ENCODE results near the gene PAPLN.

The PAPLN gene

GRCh38 chr14:73235531-73236155 is 1.7 kb upstream of the PAPLN start:
- Histone ChIP-seq H3K9ac (ENCODE audit: low read depth, low read length) (0 out of 2 replicates have a peak overlapping the region, but pooled peaks have one; percentile 10), H3K9me3 (ENCODE audit: control insufficient read depth, insufficient read depth, low read length) (no peaks in the 10 kb centered on the region), H3K36me3 (ENCODE audit: insufficient read depth, low read length) (no peaks in the 10 kb centered on the region), H3K4me1 (ENCODE audit: insufficient read depth, low read length) (peaks cover 31% of the 10 kb centered on the region)

- Histone ChIP-seq H3K9ac (ENCODE audit: low read depth, low read length) (no peak overlapping the region), H3K4me1 (ENCODE audit: insufficient read depth, low read length) (peaks cover 33% of the 10 kb centered on the region), H3K9me3 (ENCODE audit: control insufficient read depth, insufficient read depth, low read length) (no peaks in the 10 kb centered on the region)
Measured at GRCh38 chr14:73236157-73236556, 1.1 kb upstream of the PAPLN start.

DNA sequence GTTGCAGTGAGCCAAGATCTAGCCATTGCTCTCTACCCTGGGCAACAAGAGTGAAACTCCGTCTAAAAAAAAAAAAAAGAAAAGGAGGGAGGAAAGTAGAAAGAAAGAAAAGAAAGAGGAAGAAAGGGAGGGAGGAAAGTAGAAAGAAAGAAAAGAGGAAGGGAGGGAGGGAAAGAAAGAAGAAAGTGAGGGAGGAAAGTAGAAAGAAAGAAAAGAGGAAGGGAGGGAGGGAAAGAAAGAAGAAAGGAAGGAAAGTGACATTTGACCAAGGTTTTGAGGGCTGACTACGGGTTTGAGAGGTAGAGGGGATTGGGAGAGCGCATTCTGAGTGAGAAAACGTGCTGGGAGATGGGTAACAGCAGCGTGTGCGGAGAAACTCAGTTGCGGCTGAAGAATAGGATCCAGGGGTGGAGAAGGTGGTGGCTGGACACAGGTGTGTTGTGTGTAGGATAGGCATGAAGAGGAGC is 521 bp upstream of the PAPLN start:
- H3K36me3 ChIP-seq (ENCODE audit: insufficient read depth, low read length), result no peaks in the 10 kb centered on the region
- H3K9me3 ChIP-seq (ENCODE audit: control insufficient read depth, insufficient read depth, low read length), result no peaks in the 10 kb centered on the region
- H3K9ac ChIP-seq (ENCODE audit: low read depth, low read length), result peak overlapping the region; percentile 51; the same call in 1 of the 2 replicates
- H3K4me1 ChIP-seq (ENCODE audit: insufficient read depth, low read length), result peaks cover 35% of the 10 kb centered on the region

More at GRCh38 chr14:73236157-73236556, 1.1 kb upstream of the PAPLN start:
- H3K36me3 ChIP-seq (ENCODE audit: insufficient read depth, low read length), result no peaks in the 10 kb centered on the region

- H3K36me3 ChIP-seq (ENCODE audit: insufficient read depth, low read length), result no peaks in the 10 kb centered on the region
- peak overlapping the region; percentile 51; the same call in 1 of the 2 replicates for H3K9ac ChIP-seq (ENCODE audit: low read depth, low read length)
- peaks cover 25% of the 10 kb centered on the region for H3K4me1 ChIP-seq (ENCODE audit: insufficient read depth, low read length)
- H3K9me3 ChIP-seq (ENCODE audit: control insufficient read depth, insufficient read depth, low read length), result no peaks in the 10 kb centered on the region
Measured at GRCh38 chr14:73237786-73238423, 599 bp downstream of the PAPLN start.

DNA sequence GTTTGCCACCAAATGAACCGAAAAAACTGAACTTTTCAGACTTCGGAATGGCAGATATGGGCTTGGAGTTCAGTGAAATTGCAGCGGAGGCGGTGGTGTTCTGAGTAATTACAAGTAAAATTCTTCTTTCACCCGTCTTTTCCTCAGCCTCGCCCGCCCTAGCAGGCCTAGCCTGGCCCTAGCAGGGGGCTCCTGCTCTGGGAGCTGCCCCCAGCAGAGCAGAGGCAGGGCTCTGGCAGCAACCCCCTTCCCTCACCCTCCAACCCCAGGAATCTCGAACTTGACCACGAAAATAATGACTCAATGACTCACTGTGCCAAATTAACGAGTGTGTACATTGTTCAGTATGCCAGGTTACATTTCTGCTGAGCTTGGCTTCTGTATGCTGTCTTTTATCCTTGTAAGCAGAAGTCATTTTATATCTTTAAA is 1.1 kb downstream of the PAPLN start:
- Histone ChIP-seq H3K9ac (ENCODE audit: low read depth, low read length) (peak overlapping the region; percentile 51; the same call in 1 of the 2 replicates), H3K36me3 (ENCODE audit: insufficient read depth, low read length) (no peaks in the 10 kb centered on the region), H3K4me1 (ENCODE audit: insufficient read depth, low read length) (peaks cover 24% of the 10 kb centered on the region), H3K9me3 (ENCODE audit: control insufficient read depth, insufficient read depth, low read length) (no peaks in the 10 kb centered on the region)

GRCh38 chr14:73238941-73239340 is 1.6 kb downstream of the PAPLN start:
- no peak overlapping the region for H3K9ac ChIP-seq (ENCODE audit: low read depth, low read length)
- H3K4me1 ChIP-seq (ENCODE audit: insufficient read depth, low read length), result peaks cover 24% of the 10 kb centered on the region
- no peaks in the 10 kb centered on the region for H3K36me3 ChIP-seq (ENCODE audit: insufficient read depth, low read length)
- no peaks in the 10 kb centered on the region for H3K9me3 ChIP-seq (ENCODE audit: control insufficient read depth, insufficient read depth, low read length)

GRCh38 chr14:73239393-73240241 is 2.3 kb downstream of the PAPLN start:
- H3K4me1 ChIP-seq (ENCODE audit: insufficient read depth, low read length), result peaks cover 22% of the 10 kb centered on the region
- no peaks in the 10 kb centered on the region for H3K9me3 ChIP-seq (ENCODE audit: control insufficient read depth, insufficient read depth, low read length)
- no peaks in the 10 kb centered on the region for H3K36me3 ChIP-seq (ENCODE audit: insufficient read depth, low read length)
- peak overlapping the region; percentile 13; the same call in 1 of the 2 replicates for H3K9ac ChIP-seq (ENCODE audit: low read depth, low read length)

DNA sequence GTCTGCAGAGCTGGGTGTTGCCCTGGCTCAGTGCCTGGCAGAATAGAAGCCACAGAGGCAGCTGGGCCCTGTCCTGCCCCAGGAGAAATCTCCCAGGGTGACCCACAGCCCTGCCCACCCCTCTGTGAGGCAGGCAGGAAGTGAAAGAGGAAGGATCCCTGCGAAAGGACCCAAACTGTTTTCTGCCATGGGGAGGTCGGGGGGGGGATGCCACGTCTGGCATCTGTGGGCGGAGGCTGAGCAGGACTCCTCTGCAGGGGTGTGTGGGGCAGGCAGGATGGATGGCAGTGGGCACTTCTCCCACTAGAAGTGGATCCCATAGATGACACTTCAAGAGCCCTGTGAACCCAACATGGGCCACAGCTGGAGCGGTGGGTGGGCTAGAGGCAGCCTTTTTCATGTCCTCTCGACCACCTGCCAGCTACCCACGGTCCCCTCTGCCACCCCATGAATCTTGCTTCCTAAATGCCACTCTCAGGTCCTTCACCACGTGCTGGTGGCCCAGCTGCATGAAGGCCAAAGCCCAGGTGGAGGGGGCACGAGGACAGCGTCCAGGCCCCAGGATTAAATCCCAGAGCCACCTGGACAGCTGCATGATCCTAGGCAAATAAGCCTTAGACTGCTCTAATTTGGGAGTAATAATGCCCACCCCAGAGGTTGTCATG is 3.6 kb downstream of the PAPLN start:
- Histone ChIP-seq H3K9me3 (ENCODE audit: control insufficient read depth, insufficient read depth, low read length) (no peaks in the 10 kb centered on the region), H3K36me3 (ENCODE audit: insufficient read depth, low read length) (no peaks in the 10 kb centered on the region), H3K9ac (ENCODE audit: low read depth, low read length) (no peak overlapping the region), H3K4me1 (ENCODE audit: insufficient read depth, low read length) (peaks cover 13% of the 10 kb centered on the region)

GRCh38 chr14:73241481-73242165 is 4.3 kb downstream of the PAPLN start:
- Histone ChIP-seq H3K9me3 (ENCODE audit: control insufficient read depth, insufficient read depth, low read length) (no peaks in the 10 kb centered on the region), H3K4me1 (ENCODE audit: insufficient read depth, low read length) (peaks cover 13% of the 10 kb centered on the region), H3K9ac (ENCODE audit: low read depth, low read length) (no peak overlapping the region), H3K36me3 (ENCODE audit: insufficient read depth, low read length) (no peaks in the 10 kb centered on the region)

DNA sequence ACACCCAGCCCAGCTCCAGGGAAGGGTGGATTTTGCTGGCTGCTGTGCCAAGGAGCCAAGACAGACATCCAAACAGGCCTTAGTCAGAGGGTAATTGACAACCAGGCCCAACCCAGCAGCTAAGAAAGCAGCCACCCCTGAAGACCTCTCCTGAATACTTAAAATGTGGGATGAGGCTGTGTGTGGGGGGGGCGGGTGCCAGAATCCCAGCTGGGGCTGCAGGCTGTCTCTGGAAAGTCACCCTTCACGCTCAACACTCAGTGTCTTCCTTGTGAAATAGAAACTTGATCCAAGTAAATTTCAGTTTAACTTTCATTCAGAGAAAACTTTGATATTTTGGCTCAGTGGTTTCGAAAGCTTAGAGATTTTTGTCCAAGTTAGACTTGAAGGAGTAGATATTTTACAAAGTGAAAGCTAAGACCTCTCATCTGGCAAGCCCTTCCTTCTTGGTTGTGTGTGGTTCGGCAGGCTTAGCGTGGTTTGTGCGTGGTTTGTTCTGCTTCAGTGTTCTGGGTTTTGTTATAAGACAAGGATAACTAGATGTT is 5.1 kb downstream of the PAPLN start:
- no peak overlapping the region for H3K9ac ChIP-seq (ENCODE audit: low read depth, low read length)
- no peaks in the 10 kb centered on the region for H3K9me3 ChIP-seq (ENCODE audit: control insufficient read depth, insufficient read depth, low read length)
- no peaks in the 10 kb centered on the region for H3K36me3 ChIP-seq (ENCODE audit: insufficient read depth, low read length)
- peaks cover 13% of the 10 kb centered on the region for H3K4me1 ChIP-seq (ENCODE audit: insufficient read depth, low read length)

DNA sequence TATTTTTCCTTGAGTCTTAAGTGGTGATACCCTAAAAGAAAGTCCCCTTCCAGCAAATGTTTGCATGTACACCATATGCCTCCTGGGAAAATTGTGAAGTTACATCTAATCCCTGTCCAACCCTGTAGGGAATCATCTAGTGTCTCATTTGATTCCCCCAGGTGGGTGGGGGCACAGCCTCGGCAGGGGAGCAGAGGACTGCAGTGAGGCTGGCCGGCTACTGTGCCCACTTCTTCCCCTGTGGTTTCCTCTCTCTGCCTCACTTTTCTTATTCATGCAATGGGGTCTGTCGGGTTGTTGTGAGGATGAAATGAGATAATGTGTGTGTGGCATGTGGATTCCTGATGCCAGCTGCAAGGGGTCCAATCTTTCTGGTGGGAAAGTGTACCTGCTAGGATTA is 6.0 kb downstream of the PAPLN start:
- no peaks in the 10 kb centered on the region for H3K9me3 ChIP-seq (ENCODE audit: control insufficient read depth, insufficient read depth, low read length)
- no peak overlapping the region for H3K9ac ChIP-seq (ENCODE audit: low read depth, low read length)
- no peaks in the 10 kb centered on the region for H3K36me3 ChIP-seq (ENCODE audit: insufficient read depth, low read length)
- peaks cover 13% of the 10 kb centered on the region for H3K4me1 ChIP-seq (ENCODE audit: insufficient read depth, low read length)

- H3K4me1 ChIP-seq (ENCODE audit: insufficient read depth, low read length), result peaks cover 9% of the 10 kb centered on the region
- H3K36me3 ChIP-seq (ENCODE audit: insufficient read depth, low read length), result no peaks in the 10 kb centered on the region
- no peaks in the 10 kb centered on the region for H3K9me3 ChIP-seq (ENCODE audit: control insufficient read depth, insufficient read depth, low read length)
- H3K9ac ChIP-seq (ENCODE audit: low read depth, low read length), result no peak overlapping the region
Measured at GRCh38 chr14:73243748-73244147, 6.4 kb downstream of the PAPLN start.

DNA sequence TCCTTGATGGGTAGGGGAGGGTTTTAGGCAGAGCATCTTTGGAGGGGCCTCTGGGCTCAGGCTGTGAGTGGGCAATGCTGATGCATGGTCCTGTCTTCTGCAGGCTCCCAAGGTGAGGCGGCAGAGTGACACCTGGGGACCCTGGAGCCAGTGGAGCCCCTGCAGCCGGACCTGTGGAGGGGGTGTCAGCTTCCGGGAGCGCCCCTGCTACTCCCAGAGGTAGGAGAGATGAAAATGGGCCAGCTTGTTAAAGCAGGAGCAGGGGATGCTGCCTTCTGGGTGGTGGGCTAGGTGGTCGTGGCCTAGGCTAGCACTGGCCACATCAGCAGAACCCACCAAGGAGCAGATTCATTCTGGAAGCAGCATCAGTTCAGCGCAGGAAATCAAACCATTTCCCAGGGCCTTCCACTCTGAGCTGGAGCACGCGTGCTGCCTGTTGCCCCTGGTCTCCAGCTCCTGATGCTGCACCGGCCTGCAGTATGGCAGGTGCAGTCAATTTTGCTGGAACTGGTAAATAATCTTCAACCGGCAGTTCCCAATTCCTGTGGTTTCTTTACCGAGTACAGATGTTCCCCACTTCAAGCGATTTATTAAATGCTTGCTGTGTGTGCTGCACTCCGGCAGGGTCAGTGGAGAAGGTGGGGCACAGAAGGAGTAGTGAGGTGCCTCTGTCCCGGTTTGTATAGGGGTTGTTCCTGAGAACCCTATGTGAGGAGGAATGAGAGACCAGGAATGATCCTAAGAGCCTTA is 7.4 kb downstream of the PAPLN start:
- Histone ChIP-seq H3K36me3 (ENCODE audit: insufficient read depth, low read length) (no peaks in the 10 kb centered on the region), H3K9ac (ENCODE audit: low read depth, low read length) (peak overlapping the region; percentile 88; the same call in 1 of the 2 replicates), H3K9me3 (ENCODE audit: control insufficient read depth, insufficient read depth, low read length) (no peaks in the 10 kb centered on the region), H3K4me1 (ENCODE audit: insufficient read depth, low read length) (peaks cover 4% of the 10 kb centered on the region; the same call in 1 of the 2 replicates)
